GM19099 (cell line): ENCODE data around the gene ENPP4.

Source experiments
- POLR2A ChIP-seq: IDR thresholded peaks from 3 replicates; pipeline ENCODE4 v1.6.1; 2011; ENCODE audit warnings: low read depth; ENCODE audit not compliant: insufficient read length; ENCODE audit errors: extremely low read depth

ENPP4 gene

GRCh38 chr6:46175446-46175845, 45.7 kb downstream of the ENPP4 start:
- TF ChIP-seq POLR2A: no peak

- no peak for TF ChIP-seq POLR2A
Measured at GRCh38 chr6:46175976-46176375, 46.2 kb downstream of the ENPP4 start.

- TF ChIP-seq POLR2A: no peak
Measured at GRCh38 chr6:46184114-46184513, 54.3 kb downstream of the ENPP4 start.

GRCh38 chr6:46186583-46186982, 56.8 kb downstream of the ENPP4 start:
- no peak for TF ChIP-seq POLR2A

- TF ChIP-seq POLR2A: no peak
Measured at GRCh38 chr6:46189726-46190125, 59.9 kb downstream of the ENPP4 start.

GRCh38 chr6:46190889-46191288, 61.1 kb downstream of the ENPP4 start:
- TF ChIP-seq POLR2A: no peak

GRCh38 chr6:46191961-46192360, 62.2 kb downstream of the ENPP4 start:
- no peak for TF ChIP-seq POLR2A
